GM21717 (cell line): Measurements from ENCODE around the gene CBX3.
"Not testable (repeated sequence)": the region's sequence is repeated elsewhere in the genome, so short reads cannot be mapped to it uniquely, and the experiment has no call there.

Source experiments
- ATAC-seq: cut with Tn5 transposase; IDR thresholded peaks from one replicate; pipeline ENCODE4 v1.9.1; 2021; ENCODE audit warnings: mild to moderate bottlenecking, moderate library complexity; ENCODE audit not compliant: unreplicated experiment

The CBX3 gene

DNA sequence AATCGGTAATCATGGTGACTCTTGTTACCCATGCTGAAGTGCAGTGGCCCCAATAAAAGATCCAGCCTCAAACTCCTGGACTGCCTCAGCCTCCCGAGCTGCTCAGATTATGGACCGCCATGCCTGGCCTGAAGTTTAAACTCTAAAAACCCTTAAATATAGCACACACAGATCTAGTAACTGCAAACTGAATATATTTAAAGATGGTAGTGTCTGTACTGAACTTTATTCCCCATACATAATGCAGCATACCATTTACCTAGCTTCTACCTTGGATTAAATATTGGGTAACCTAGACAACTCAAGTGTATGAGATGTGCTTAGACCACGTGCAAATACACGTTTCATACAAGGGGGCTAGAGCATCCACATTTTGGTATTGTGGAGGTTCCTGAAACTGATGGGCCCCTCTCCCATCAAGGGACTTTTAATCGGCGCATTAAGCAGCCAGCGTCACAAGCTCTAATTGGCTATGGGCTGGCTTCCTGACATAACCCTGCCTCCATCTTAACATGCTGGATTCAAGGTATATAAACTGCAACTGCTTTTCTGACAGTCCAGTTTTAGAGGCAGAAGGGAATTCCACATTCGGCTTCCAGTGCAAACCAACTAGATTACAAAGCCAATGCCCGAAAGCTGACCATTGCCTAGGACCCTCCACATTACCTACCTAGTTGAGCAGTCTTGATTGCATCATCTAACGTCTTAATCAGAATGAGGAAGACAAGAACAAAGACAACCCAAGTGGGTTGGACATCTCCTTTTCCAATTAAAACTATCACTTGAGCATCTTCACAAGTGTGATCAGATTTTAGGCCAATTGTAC lies 14.0 kb upstream of the CBX3 start:
- no peak for ATAC-seq

DNA sequence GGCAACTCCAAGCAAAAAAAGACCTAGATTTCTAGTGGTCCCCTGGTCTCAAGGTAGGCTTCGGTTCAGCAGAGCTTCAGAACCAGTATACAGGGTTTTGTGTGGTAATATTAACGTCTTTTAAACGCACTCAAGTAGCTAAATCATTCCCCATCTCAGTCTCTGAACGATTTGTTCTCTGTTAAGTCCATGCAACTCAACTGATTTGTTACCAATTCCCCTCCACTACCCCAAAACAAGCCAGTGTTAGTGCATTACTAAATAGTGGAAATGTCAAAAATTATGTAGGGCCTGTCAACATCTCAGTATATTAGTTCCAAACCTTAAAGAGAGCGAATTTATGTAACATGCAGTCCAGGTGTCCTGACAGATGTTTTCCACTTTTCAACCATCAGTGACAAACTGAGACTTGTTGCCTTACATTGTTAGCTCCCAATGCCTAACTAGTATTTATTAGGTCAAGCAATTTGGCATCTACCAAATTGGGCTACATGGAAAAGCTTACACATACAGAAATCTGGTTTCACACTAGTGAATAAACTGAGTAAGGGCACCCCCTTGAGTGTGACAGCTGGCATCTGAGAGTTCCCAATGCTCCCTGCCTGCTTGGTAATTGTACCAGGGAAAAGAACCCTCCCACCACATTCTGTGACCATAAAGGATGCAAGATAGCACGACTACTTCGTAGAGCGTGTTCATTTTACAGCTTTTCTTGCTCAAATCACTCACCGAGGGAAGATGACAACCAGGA lies 13.2 kb upstream of the CBX3 start:
- no peak for ATAC-seq

DNA sequence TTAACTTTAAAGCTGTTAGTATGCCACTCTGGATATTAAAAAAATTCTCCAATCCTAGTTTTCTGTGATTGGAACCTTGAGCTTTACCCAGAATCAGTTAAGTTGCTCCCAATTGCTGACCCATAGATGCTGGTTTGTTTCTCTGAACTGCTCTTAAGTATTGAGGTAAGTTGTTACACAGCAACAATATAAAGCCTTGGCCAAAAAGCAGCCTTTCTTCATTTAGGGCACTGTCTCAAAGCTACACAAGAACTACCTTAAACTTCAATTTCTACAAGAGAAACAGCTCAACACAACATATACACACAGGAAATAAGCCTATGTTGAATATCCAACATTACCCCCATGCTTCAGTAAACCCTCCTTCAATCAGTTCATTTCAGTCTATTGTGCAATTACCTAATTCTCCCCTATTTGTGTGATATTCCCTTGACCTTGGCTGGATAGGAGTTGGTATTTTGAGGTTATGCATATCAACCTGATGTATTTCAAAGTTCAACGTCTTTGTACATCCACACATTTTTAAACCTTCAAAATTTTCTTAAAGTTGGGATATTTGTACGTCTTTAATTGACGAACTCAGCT lies 12.5 kb upstream of the CBX3 start:
- no peak for ATAC-seq

DNA sequence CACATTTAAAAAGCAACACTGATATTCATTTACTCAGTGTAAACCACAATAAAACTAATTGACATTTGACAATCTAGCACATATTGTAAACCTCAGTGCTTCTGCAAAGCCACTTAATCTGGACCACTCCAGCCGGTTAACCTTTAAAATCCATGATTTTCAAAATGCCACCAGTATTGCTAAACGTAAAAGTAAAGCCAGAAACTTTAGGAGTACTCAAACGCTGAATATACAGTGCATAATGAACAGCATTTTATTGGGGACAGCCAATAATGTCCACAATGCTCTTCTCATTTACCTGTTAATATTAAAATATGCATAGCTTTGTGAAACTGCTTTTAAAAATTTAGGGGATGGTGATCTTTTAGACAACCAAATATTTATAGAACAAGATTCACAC lies 11.8 kb upstream of the CBX3 start:
- ATAC-seq, result no peak

DNA sequence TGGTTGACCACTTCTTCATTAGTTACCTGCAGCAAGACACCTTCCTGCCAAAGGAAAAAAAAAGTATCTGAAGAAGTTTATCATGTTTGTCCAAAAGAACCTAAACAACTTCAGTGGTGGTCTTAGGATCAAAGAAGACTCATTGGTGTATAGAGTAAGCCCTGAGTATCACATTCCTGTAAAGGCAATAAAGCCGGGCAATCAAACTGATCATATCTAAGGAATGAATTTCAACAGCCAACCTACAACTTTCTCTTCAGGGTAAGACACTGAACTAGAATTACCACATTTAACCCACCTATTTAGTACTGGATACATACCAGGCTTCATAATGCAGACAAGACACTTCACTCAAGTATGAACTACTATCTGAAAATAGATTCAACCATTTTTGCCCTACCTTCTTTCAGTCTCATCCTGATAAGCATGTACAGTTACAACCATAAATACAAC lies 11.1 kb upstream of the CBX3 start:
- no peak for ATAC-seq

DNA sequence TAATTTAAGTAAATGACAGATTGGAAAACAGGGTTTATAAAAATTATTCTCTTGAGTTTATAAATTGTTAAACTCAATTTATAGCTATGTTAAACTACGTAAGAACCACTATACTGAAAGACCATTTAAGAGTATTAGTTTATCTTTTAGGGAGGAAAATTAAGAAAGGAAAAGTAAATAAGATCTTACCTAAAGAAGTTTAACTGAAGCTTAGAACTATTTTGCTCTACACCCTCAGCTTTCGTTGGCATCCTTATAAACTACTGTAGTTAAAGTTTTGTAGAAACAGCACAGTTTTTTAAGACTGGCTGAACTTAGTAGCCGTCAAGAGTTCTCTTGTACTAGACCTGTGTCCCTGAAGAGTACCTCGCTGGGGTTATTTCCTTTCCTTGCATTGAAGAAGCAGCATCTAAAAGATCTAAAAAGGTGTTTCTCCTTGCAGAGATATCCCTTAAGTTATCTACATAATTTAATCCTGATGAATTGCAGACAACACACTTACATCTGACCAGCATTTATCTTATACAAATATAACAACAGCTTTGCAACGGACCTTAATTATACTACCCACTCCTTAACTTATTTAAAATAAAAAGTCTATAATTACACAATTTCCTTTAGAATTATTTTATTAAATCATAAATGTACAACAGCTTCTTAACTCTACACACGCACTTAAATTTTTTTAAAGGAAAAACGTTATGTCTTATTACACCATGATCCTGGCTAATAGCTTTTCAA lies 10.1 kb upstream of the CBX3 start:
- no peak for ATAC-seq

DNA sequence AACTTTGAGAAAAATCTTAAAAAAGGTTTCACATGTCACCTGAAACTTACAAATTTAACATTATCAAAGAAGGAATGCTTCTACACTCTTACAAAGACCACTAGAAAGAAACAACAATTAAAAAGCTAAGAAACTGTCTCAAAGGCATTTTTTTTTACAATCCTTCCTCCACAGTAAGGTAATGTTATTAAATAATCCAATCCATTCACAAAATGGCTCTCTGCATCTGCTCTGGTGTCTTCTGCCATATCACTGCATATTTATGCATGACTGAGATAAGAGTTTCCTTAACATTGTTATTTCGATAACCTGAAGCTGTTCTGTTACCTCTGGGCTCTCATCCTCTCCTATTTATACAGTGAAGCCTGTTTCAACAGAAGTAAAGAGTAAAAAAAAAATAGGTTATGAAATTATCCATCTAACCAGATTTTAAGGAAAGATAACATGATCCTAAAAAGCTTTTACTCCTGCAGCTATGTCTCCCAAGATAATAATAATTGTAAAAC lies 9.5 kb upstream of the CBX3 start:
- ATAC-seq, result no peak

DNA sequence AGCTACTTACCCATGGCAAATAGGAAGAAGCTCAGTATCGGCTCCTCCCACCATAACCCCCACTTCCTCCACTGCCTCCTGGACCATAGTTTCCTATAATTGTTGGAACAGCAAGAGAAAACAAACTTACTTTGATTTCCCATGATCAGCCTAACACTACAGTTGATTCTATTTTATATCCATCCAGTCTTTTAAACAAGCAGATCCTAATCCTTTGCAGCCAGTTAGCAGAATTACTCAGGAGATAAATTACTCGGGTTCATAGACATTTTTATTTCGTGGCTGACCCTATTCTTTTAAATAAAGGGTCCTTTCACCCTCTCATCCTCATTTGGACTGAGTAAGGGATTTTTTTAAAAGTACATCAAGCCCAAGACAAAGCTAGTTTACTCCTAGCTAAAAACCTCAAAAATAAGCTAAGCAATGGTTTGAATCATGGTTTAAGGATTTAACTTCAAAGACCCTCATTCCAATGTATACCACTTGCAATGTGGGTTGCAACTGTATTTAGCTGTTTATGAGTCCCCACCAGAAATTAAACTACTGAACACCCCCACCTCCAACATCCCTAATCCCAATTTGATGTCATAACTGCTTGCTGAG lies 9.0 kb upstream of the CBX3 start:
- ATAC-seq, result no peak

DNA sequence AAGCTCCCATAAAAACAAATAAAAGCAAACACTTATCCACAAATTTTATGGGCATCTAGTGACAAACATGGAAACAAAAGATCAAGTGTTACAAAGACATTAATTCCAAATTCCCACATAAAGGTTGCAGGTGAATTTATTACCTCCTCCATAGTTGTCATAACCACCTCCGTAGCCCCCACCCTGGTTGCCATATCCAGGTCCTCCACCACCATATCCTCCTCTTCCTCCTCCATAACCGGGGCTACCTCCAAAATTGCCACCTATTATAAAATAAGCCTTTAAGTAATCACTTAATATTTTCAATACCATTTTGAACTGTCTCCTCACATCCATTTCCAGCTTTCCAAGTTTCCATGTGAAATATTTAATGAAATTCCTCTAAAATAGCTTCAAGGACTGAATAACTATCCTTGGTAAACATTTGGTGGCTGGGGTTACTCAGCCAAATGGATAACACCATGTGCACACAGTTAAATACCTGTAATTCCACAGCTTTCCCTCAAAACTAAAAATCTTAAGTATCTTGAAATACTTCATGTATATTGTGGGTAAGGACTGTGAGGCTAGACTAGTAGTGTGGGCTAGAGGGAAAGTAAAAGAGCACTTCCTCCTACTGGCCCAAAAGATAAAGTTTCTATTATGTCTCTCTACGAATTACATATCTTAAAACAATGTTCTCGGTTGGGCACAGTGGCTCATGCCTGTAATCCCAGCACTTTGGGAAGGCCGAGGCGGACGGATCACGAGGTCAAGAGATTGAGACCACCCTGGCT lies 7.9 kb upstream of the CBX3 start:
- ATAC-seq, result no peak

DNA sequence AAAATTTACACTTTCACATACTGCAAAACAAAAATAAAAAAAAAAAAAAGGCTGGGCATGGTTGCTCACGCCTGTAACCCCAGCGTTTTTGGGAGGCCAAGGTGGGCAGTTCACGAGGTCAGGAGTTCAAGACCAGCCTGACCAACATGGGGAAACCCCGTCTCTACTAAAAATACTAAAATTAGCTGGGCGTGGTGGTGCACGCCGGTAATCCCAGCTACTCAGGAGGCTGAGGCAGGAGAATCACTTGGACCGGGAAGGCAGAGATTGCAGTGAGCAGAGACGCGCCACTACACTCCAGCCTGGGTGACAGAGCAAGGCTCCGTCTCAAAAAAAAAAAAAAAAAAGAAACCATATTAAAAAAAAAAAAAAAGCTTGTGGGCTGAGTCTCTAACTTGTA lies 6.8 kb upstream of the CBX3 start:
- ATAC-seq, result not testable (repeated sequence)

DNA sequence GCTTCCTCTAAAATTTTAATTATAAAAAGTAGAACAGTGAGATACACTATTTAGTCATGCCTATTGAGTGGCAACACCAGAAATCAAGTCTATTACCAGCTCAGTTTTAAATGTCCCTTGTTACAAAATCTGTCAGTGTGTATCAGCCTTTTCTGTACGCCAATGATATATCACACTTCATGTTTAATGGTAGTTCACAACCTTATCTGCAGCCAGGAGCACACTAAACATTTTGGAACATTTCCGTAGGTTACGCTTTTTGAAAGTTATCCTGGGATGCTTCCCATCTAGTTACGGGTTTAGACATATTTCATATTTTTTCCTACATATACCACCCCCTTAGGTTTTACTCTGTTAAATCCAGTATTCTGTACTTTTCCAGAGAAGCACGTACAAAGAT lies 6.4 kb upstream of the CBX3 start:
- no peak for ATAC-seq

DNA sequence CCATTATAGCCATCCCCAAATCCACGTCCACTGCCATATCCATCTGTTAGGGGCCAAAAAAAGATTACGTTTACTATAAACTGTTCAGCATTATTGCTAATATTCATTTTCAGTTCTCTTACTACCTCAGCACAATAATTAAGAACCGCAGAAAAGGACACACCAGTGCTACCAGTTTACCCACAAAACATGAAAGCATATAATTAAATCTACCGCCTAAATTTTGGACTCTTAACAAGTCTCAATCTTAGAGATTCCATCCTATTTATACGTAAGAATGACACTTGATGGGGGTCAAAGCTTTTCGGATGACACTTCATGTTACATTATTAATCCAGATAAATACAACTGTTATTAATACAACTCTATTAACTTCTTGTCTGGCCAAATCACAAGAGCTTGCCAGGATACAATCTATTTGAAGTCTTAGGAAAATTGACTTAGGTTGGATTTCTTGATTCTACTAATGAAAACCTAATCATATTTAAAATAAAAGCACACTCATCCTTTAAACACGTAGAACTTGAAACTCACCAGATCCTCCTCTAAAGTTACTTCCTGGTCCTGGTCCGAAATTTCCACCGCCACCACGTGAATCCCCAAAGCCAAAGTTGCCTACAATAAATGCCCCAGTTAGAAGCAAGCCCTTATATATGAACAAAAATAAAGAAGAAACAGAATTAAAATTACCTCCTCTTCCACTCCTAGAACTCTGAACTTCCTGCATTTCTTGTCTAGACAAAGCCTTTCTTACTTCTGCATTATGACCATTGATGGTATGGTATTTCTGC lies 5.5 kb upstream of the CBX3 start:
- ATAC-seq, result no peak

DNA sequence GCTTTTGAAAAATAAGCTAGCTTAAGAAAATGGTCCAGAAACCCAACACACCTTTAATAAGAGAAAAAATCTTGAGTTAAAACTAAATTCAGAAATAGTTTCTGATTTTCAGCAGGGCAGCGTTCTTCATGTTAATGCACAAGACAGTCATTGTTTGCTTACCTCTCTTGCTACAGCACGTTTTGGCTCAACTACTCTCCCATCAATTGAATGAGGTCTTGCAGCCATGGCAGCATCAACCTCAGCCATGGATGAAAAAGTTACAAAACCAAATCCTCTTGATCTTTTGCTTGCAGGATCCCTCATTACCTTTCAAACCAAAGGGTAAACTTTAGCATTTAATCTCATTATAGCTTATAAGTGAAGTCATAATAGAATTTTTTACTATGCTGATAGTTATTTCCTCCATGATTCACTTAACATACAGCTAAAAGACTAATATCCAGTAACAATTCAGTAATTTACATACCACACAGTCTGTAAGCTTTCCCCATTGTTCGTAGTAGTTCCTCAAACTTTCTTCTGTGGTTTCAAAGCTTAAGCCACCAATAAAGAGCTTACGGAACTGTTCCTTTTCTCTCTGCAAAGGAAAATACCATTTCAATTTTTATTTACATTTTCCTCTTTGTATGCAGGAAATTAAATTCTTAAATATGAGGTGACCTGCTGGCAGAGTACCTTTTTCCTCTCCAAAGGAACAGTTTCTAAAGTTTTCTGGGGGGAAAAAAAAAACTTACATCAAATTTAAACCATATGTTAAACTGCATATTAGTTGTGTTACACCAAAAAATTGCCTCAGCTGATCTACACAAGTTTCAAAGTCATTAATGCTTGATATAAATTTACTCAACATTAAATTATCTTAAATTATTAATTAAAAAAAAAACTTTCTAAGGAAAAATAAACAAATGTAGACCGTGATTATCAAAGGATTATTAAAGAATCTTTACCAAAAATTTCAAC lies 4.1 kb upstream of the CBX3 start:
- no peak for ATAC-seq

DNA sequence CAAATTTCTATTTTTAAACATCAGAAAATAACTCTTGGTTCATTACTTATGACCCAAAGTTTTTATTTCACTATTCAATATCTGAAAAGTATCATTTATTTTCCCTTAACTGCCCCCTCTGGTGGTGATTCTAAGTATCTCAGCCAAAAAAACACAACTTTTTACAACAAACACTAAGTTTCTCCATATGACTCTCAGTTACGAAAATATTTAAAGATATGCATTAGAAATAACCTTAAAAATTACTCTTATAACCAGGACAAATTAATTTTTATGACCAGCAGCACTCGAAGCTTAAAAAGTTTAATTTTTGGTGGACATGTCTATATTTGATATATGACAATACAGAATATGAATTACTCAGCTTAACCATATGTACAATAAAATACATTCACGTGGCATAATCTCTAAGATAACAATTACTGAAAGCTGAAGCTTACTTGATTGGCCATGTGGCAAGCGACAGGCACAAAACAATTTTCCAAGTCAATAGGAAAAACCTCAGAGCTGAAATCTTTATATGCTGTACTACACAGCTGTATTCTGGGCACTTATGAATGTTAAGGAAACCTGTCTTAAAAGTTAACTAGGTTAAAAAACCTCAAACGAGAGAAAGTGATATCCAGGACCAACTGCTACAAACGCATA lies 3.3 kb upstream of the CBX3 start:
- ATAC-seq, result no peak

DNA sequence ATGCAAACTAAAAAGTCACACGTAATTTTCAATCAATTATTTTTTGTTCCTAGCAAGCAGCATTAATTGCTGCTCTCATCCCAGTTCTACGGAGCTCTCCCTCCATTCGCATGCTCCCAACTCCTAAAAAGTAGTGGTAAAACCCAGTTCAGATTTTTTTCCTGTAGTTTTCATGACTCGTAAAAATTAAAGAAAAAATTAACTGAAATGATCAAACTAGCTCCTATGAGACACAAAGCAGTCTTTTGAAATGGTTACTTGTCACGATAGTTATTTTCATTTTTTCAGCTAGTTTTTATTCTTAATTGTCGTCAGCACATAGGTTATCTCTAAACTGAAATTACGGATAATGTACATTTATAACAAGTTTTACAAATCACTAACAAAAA lies 2.8 kb upstream of the CBX3 start:
- no peak for ATAC-seq

DNA sequence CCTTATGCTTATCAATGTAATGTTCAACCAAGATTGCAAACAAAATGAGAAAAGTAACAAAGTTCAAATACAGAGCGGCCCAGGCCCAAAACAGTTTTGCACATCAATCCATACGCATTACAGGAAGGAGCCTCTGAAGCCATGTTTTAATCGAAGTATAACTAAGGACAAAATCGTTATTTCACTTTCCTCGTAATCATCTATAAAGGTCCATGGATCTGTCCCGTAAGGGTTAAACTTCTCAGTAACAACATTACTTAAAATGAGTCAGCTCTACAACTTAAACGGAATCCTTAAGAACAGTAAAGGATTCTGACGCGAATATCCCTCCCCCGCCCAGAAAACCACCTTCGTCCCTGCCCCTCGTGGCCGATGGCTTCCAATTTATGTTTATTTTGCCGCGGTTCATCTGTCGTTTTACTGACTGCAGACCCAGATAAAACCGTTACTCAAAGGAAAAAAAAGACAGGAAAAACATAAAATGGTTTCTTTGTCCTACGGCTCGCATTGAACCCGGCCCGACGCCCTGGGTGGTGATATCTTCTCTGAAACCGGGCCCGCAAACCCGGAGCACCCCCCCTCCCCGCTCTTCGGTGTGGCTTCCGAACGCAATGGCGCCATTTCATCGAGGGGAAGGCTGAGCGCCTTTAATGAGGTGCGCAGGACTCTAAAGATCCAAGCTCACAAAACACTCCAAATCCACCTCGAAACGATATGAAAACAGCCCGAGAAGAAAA lies 2.1 kb upstream of the CBX3 start:
- ATAC-seq, result no peak

DNA sequence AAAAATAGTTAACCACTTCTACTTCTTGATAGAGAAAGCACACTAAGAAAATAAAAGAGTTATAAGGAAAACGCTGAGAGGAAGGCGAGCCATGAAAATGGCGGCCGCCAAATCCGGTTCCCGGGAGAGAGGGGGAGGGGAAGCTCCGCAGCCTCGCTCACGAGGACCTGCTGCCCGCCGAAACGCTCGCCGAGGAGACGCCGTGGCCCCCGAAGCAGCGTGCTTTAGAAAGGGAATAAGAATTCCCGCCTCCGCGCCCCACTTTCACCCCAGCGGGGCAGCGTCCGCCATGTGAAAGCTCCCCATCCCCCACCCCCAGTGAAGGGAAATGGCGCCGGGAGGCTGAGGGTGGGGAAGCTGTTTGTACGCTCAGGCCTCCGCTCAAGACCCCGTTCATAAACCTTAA lies 1.5 kb upstream of the CBX3 start:
- ATAC-seq, result no peak
